T-cell (primary cell): ENCODE data around the gene FBXL16. TPM values are rescaled to one million over a fixed set of nuclear protein-coding genes. Genes with fewer than 3 reads are reported as not detected.
"Not testable (repeated sequence)": the region's sequence is repeated elsewhere in the genome, so short reads cannot be mapped to it uniquely, and the experiment has no call there.

ENCODE experiments used
- ATAC-seq, 4 experiments: fragments of 200-7000 bp in 3 of 4; fragments of 150-1000 bp in 1 of 4; cut with Tn5 transposase; replicated peaks in 1 of 4; 1 replicate in 3 of 4; 2 replicates in 1 of 4; pipeline ENCODE4 v1.10.0; 2021; ENCODE audit warnings: moderate library complexity in 3 of 4, mild to moderate bottlenecking in 2 of 4, moderate number of reproducible peaks in 1 of 4
- CTCF ChIA-PET, 2 donors: fragments of 300-600 bp; sonication (Branson Sonifier 250); formaldehyde crosslinking; loops; one replicate each; lab custom pipeline; 2022; ENCODE audit warnings: antibody characterized with exemption in 2 of 2; lab: Charles Lee
- POLR2A ChIA-PET, 2 donors: fragments of 300-600 bp; sonication (Branson Sonifier 250); formaldehyde crosslinking; loops; one replicate each; lab custom pipeline; 2022; ENCODE audit warnings: antibody characterized with exemption in 2 of 2; lab: Charles Lee
- DNase-seq, 35 experiments: peaks; one replicate each; pipeline versions ENCODE4 v3.0.0 to v3.0.0-alpha.2; 2013 to 2023
- H3K27ac ChIP-seq: one replicate; pipeline ENCODE4 v1.5.1; 2013; ENCODE audit warnings: low read length
- H3K27me3 ChIP-seq, 2 experiments: replicated peaks in 1 of 2; 1 replicate in 1 of 2; 2 replicates in 1 of 2; pipeline versions ENCODE4 v1.6.1 to v1.7.0; 2013; ENCODE audit warnings: low read length in 1 of 2, mixed read lengths in 1 of 2; ENCODE audit not compliant: control insufficient read depth in 2 of 2, insufficient read depth in 2 of 2; ENCODE audit errors: extremely low read depth in 1 of 2
- H3K36me3 ChIP-seq, 2 donors: 1 replicate in 1 of 2; 2 replicates in 1 of 2; pipeline versions ENCODE4 v1.6.1 to v1.7.0; 2013; ENCODE audit warnings: low read length in 1 of 2; ENCODE audit not compliant: control insufficient read depth in 2 of 2, insufficient read depth in 1 of 2; ENCODE audit errors: extremely low read depth in 1 of 2
- H3K4me1 ChIP-seq, 2 experiments: 1 replicate in 1 of 2; 2 replicates in 1 of 2; pipeline versions ENCODE4 v1.6.1 to v1.7.0; 2013; ENCODE audit warnings: low read length in 2 of 2, mixed read lengths in 1 of 2; ENCODE audit not compliant: insufficient read depth in 2 of 2, control insufficient read depth in 1 of 2; ENCODE audit errors: extremely low read depth in 1 of 2
- H3K4me3 ChIP-seq, 2 donors: 1 replicate in 1 of 2; 2 replicates in 1 of 2; pipeline versions ENCODE4 v1.5.1 to v1.7.0; 2013; ENCODE audit warnings: mild to moderate bottlenecking in 2 of 2, low read length in 1 of 2, moderate library complexity in 1 of 2; ENCODE audit not compliant: control insufficient read depth in 1 of 2; ENCODE audit errors: extremely low read depth in 1 of 2
- H3K9me3 ChIP-seq: 2 replicates; pipeline ENCODE4 v1.7.0; 2013
- H3K27ac Mint-ChIP-seq, 2 donors: one replicate each; pipeline ENCODE4 v1.8.0; 2020 to 2021; ENCODE audit warnings: mild to moderate bottlenecking in 2 of 2, mixed read lengths in 2 of 2
- H3K27me3 Mint-ChIP-seq, 2 donors: one replicate each; pipeline ENCODE4 v1.8.0; 2021 to 2022; ENCODE audit warnings: mixed read lengths in 2 of 2
- H3K36me3 Mint-ChIP-seq: one replicate; pipeline ENCODE4 v1.8.0; 2021; ENCODE audit warnings: mixed read lengths
- H3K4me1 Mint-ChIP-seq, 3 donors: one replicate each; pipeline ENCODE4 v1.8.0; 2020 to 2022; ENCODE audit warnings: mixed read lengths in 3 of 3, mild to moderate bottlenecking in 1 of 3
- H3K4me3 Mint-ChIP-seq, 3 donors: one replicate each; pipeline ENCODE4 v1.8.0; 2020 to 2022; ENCODE audit warnings: mild to moderate bottlenecking in 3 of 3, mixed read lengths in 3 of 3, moderate library complexity in 3 of 3
- H3K9me3 Mint-ChIP-seq, 3 donors: one replicate each; pipeline ENCODE4 v1.8.0; 2020 to 2022; ENCODE audit warnings: mixed read lengths in 3 of 3
- WGBS: methylation state at CpG from one replicate; pipeline ENCODE4 v1.1.5; 2013; ENCODE audit warnings: missing lambda C conversion rate; ENCODE audit not compliant: insufficient coverage; 5-methylcytosine and 5-hydroxymethylcytosine counted together
- total RNA-seq, 35 experiments: library from RNA in 6 of 35; stranded (reverse) in 6 of 35; fragments of 120-200 nt in 1 of 35; gene quantifications; one replicate each; pipeline versions ENCODE4 v1.2.1 to v1.2.4 and lab custom pipeline; 2013 to 2026

Gene FBXL16
- total RNA-seq, 5 donors from 2014 or later (not counting 1 experiment from before 2014, with no cell fraction given) = 16.4 to 65.5 (median 50.2) TPM

- no peaks in the 10 kb centered on the region for H3K9me3 Mint-ChIP-seq
- DNase-seq (no peak), ATAC-seq (no peak)
- H3K27ac Mint-ChIP-seq = no peak overlapping the region
- H3K27me3 ChIP-seq = peaks cover 0 to 32% of the 10 kb centered on the region in 2 experiments
- no peak overlapping the region for H3K4me3 ChIP-seq
- peak overlapping the region in 2 of 3 donors; percentile 17 to 82 for H3K4me3 Mint-ChIP-seq
- ChIA-PET POLR2A (no interaction called here), CTCF (no interaction called here)
- no peaks in the 10 kb centered on the region for H3K27me3 Mint-ChIP-seq
- H3K27ac ChIP-seq = peak overlapping the region; percentile 34
- H3K36me3 Mint-ChIP-seq = no peaks in the 10 kb centered on the region
- H3K36me3 ChIP-seq = no peaks in the 10 kb centered on the region
- H3K9me3 ChIP-seq = no peaks in the 10 kb centered on the region
- peaks cover 20 to 45% (median 44%) of the 10 kb centered on the region in 3 donors for H3K4me1 Mint-ChIP-seq
- WGBS = 77% methylated on average over 10 of the region's 22 CpGs
- H3K4me1 ChIP-seq = peaks cover 18 to 63% of the 10 kb centered on the region in 2 experiments
Measured at GRCh38 chr16:693364-693763, 12.2 kb downstream of the FBXL16 start.

- Histone ChIP-seq H3K9me3 (no peaks in the 10 kb centered on the region), H3K27me3 (peaks cover 0 to 25% of the 10 kb centered on the region in 2 experiments), H3K4me1 (peaks cover 18 to 60% of the 10 kb centered on the region in 2 experiments), H3K36me3 (peaks cover 0 to 1% of the 10 kb centered on the region in 2 donors), H3K27ac (no peak overlapping the region), H3K4me3 (no peak overlapping the region)
- Mint-ChIP-seq H3K27me3 (no peaks in the 10 kb centered on the region), H3K4me1 (peaks cover 20 to 45% (median 44%) of the 10 kb centered on the region in 3 donors), H3K27ac (peak overlapping the region; percentile 14 to 53), H3K9me3 (no peaks in the 10 kb centered on the region), H3K36me3 (no peaks in the 10 kb centered on the region), H3K4me3 (peak overlapping the region in 2 of 3 donors; percentile 6 to 33)
- ChIA-PET CTCF (no interaction called here), POLR2A (no interaction called here)
- WGBS = no CpG with 5 or more reads among the region's 10 CpGs
- ATAC-seq (no peak), DNase-seq (no peak)
Measured at GRCh38 chr16:692356-693108, 13.1 kb downstream of the FBXL16 start.

- Mint-ChIP-seq H3K27ac (peak overlapping the region; percentile 59 to 68), H3K4me3 (peak overlapping the region; percentile 86 to 92 (median 87)), H3K4me1 (peaks cover 18 to 40% (median 37%) of the 10 kb centered on the region in 3 donors)
- POLR2A ChIA-PET, H3K4me3 ChIP-seq, H3K36me3 ChIP-seq, DNase-seq, H3K36me3 Mint-ChIP-seq, H3K9me3 ChIP-seq, H3K9me3 Mint-ChIP-seq, H3K27me3 Mint-ChIP-seq, CTCF ChIA-PET, H3K27ac ChIP-seq, ATAC-seq: not testable (repeated sequence)
- Histone ChIP-seq H3K27me3 (peaks cover 0 to 23% of the 10 kb centered on the region in 2 experiments), H3K4me1 (peaks cover 16 to 55% of the 10 kb centered on the region in 2 experiments)
- WGBS = 87% methylated on average over 12 of the region's 16 CpGs
Measured at GRCh38 chr16:691242-691641, 14.4 kb downstream of the FBXL16 start.

- H3K27me3 ChIP-seq = peaks cover 0 to 6% of the 10 kb centered on the region in 2 experiments
- H3K27me3 Mint-ChIP-seq = no peaks in the 10 kb centered on the region
- no peak for ATAC-seq
- ChIA-PET POLR2A (no interaction called here), CTCF (no interaction called here)
- DNase-seq = no peak
- H3K4me3 ChIP-seq = peak overlapping the region; percentile 76 to 89
- 87% methylated on average over 26 of the region's 26 CpGs for WGBS
- H3K9me3 ChIP-seq = no peaks in the 10 kb centered on the region
- H3K9me3 Mint-ChIP-seq = no peaks in the 10 kb centered on the region
- peaks cover 3 to 8% of the 10 kb centered on the region in 2 donors for H3K36me3 ChIP-seq
- no peaks in the 10 kb centered on the region for H3K36me3 Mint-ChIP-seq
- peaks cover 12 to 36% (median 36%) of the 10 kb centered on the region in 3 donors for H3K4me1 Mint-ChIP-seq
- H3K27ac Mint-ChIP-seq = peak overlapping the region; percentile 84 to 91
- H3K4me3 Mint-ChIP-seq = peak overlapping the region; percentile 86 to 92 (median 87)
- H3K27ac ChIP-seq = peak overlapping the region; percentile 57
- peaks cover 8 to 54% of the 10 kb centered on the region in 2 experiments for H3K4me1 ChIP-seq
Measured at GRCh38 chr16:689175-689897, 16.3 kb downstream of the FBXL16 start.

- no peaks in the 10 kb centered on the region for H3K9me3 ChIP-seq
- H3K36me3 ChIP-seq = peaks cover 3 to 17% of the 10 kb centered on the region in 2 donors
- WGBS = 90% methylated on average over 18 of the region's 19 CpGs
- H3K4me3 Mint-ChIP-seq = no peak overlapping the region
- ChIA-PET POLR2A (no interaction called here), CTCF (no interaction called here)
- H3K36me3 Mint-ChIP-seq = peaks cover 1% of the 10 kb centered on the region
- H3K27ac ChIP-seq = no peak overlapping the region
- DNase-seq (no peak), ATAC-seq (no peak)
- H3K9me3 Mint-ChIP-seq = no peaks in the 10 kb centered on the region
- peaks cover 14 to 45% (median 39%) of the 10 kb centered on the region in 3 donors for H3K4me1 Mint-ChIP-seq
- H3K4me3 ChIP-seq = no peak overlapping the region
- no peaks in the 10 kb centered on the region for H3K27me3 ChIP-seq
- H3K27ac Mint-ChIP-seq = no peak overlapping the region
- peaks cover 8 to 61% of the 10 kb centered on the region in 2 experiments for H3K4me1 ChIP-seq
- no peaks in the 10 kb centered on the region for H3K27me3 Mint-ChIP-seq
Measured at GRCh38 chr16:687499-687898, 18.1 kb downstream of the FBXL16 start.

DNA sequence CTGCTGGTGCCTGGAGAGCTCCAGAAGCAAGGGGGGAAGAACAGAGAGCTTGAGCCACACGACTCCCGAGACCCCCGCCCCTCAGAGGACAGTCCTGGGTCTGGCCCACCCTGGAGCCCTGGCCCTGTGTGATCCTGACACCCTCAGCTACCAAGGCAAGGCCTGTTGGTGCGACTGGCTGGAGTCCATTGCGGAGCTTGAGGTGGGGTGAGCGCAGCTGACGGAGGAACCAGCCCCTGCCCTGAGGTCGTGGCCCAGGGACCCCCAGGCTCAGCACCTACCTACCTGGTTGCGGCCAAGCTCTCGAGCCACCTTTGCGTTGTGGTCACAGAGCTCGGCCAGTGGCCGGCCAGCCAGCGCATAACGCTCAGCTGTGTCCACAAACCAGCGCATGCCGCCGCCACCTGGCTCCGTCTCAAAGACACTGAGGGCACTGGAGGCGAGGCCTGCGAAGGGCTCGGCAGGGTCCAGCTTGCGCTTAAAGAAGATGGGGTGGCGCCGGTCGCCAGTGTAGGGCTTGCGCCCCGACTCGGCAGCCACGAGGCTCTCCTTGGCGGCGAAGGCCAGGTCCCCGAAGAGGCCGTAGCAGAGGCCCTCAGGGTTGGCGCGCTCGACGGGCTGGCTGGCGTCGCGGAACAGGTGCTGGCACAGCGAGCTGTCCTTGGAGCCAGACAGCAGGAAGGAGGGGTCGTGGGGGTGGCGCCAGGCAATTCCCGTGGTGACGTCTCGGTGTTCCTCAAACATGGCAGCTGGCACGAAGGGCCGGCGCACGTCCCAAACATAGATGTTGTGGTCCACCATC, 18.9 kb downstream of the FBXL16 start:
- H3K4me3 Mint-ChIP-seq = peak overlapping the region in 2 of 3 donors; percentile 34 to 45
- POLR2A ChIA-PET = interaction anchor here in 1 of 2 donors (0.6 kb wide), 1 partner anchor 630 kb away, joined by 5 read pairs; no protein-coding TSS in a partner anchor

More for the DNA sequence above, 18.9 kb downstream of the FBXL16 start:
- Histone ChIP-seq H3K4me3 (no peak overlapping the region), H3K4me1 (peaks cover 8 to 67% of the 10 kb centered on the region in 2 experiments), H3K9me3 (no peaks in the 10 kb centered on the region), H3K36me3 (peaks cover 8 to 25% of the 10 kb centered on the region in 2 donors), H3K27ac (no peak overlapping the region), H3K27me3 (no peaks in the 10 kb centered on the region)
- H3K9me3 Mint-ChIP-seq = no peaks in the 10 kb centered on the region
- whole genome bisulfite sequencing = 96% methylated on average over 51 of the region's 51 CpGs
- H3K4me1 Mint-ChIP-seq = peaks cover 17 to 47% (median 47%) of the 10 kb centered on the region in 3 donors
- peaks cover 4% of the 10 kb centered on the region for H3K36me3 Mint-ChIP-seq
- no peak overlapping the region for H3K27ac Mint-ChIP-seq
- CTCF ChIA-PET = no interaction called here
- DNase-seq = no peak
- no peak for ATAC-seq
- no peaks in the 10 kb centered on the region for H3K27me3 Mint-ChIP-seq
